Measurements from ENCODE around the gene MRPL48.
A peak's percentile ranks its signal among the peaks of the same experiment; 100 is the strongest.
"Not testable (repeated sequence)": the region's sequence is repeated elsewhere in the genome, so short reads cannot be mapped to it uniquely, and the experiment has no call there.

MRPL48 gene

GRCh38 chr11:73787643-73788558 lies at the start of gene MRPL48:
Gene MRPL48 (plus strand): TSS chr11:73787874. CDS start chr11:73787972, 98 bp downstream.
- peak; percentile 98 for DNase-seq

GRCh38 chr11:73743045-73743444 lies 44.6 kb upstream of the MRPL48 start:
- no peak for DNase-seq

GRCh38 chr11:73746701-73747100 lies 41.0 kb upstream of the MRPL48 start:
- DNase-seq = no peak

GRCh38 chr11:73747762-73748161 lies 39.9 kb upstream of the MRPL48 start:
- DNase-seq = no peak

- no peak for DNase-seq
These were observed 39.4 kb upstream of the MRPL48 start for GRCh38 chr11:73748300-73748699.

GRCh38 chr11:73749118-73749517 lies 38.6 kb upstream of the MRPL48 start:
- no peak for DNase-seq

- no peak for DNase-seq
These were observed 37.4 kb upstream of the MRPL48 start for GRCh38 chr11:73750228-73750627.

- DNase-seq = not testable (repeated sequence)
These were observed 36.8 kb upstream of the MRPL48 start for GRCh38 chr11:73750862-73751261.

GRCh38 chr11:73752216-73752867 lies 35.3 kb upstream of the MRPL48 start:
- DNase-seq = no peak

GRCh38 chr11:73752903-73753302 lies 34.8 kb upstream of the MRPL48 start:
- DNase-seq = no peak

- DNase-seq = no peak
These were observed 33.7 kb upstream of the MRPL48 start for GRCh38 chr11:73753938-73754337.

- no peak for DNase-seq
These were observed 32.0 kb upstream of the MRPL48 start for GRCh38 chr11:73755670-73756069.

GRCh38 chr11:73757598-73757997 lies 30.1 kb upstream of the MRPL48 start:
- no peak for DNase-seq

- DNase-seq = no peak
These were observed 29.2 kb upstream of the MRPL48 start for GRCh38 chr11:73758451-73758850.

- DNase-seq = no peak
These were observed 28.0 kb upstream of the MRPL48 start for GRCh38 chr11:73759610-73760134.

- DNase-seq = no peak
These were observed 27.5 kb upstream of the MRPL48 start for GRCh38 chr11:73760135-73760678.

- peak; percentile 99 for DNase-seq
These were observed 26.8 kb upstream of the MRPL48 start, which contains the start of gene RAB6A for GRCh38 chr11:73760679-73761402. Gene RAB6A (minus strand): TSS chr11:73761074. CDS start chr11:73760635, 439 bp downstream.

GRCh38 chr11:73761403-73761945 lies 26.2 kb upstream of the MRPL48 start:
- no peak for DNase-seq

GRCh38 chr11:73762732-73763131 lies 24.9 kb upstream of the MRPL48 start:
- DNase-seq = no peak

- no peak for DNase-seq
These were observed 20.9 kb upstream of the MRPL48 start for GRCh38 chr11:73766763-73767162.

- DNase-seq = not testable (repeated sequence)
These were observed 16.9 kb upstream of the MRPL48 start for GRCh38 chr11:73770811-73771210.
